CD4-positive, alpha-beta T cell treated with Interleukin-17A for 1 hour (primary cell): ENCODE measurements around the gene POLG.
A peak's percentile ranks its signal among the peaks of the same experiment; 100 is the strongest.

ENCODE experiments used
- DNase-seq: peaks from one replicate; pipeline ENCODE4 v3.0.0-alpha.2; 2020

Gene POLG

DNA sequence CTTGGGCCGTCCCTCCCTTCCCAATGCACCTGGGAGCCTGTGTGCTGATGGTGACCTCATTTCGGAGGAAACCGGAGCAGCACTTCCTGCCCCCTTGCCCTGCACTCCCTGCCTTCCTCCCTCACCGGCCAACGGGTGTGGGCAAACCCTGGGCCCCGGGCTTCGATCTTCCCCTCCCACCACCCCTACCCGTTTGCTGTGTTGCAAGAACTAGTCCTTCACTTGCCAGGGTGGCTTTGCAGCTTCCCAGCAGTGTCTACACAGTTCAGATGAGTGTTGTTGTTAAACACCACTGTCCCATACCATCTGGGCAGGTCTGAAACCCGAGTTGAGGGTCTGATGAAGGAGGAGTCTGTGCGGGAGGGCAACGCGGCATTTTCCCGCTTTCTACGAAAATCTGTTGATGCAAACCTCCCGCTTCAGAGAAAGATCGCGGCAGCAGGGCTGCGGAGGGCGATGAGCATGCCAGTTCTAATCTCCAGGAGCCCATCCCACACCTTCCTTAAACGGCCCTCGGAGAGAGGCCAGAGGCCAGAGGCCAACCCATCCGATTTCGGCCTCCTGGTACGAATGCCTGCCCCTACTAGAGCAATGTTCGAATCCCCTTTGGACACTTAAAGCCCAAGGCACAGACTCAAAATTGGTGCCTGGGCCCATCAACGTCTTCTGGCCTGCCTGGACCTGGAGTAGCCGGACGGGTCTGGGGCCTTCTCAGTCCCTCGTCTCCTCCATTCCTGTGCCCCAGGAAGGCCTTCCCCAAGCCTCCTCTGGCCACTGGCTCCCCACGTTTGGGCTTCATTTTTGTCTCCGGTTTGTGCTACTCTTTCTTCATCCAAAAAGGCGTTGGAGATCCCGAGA lies 35.7 kb upstream of the POLG start:
- DNase-seq = no peak

DNA sequence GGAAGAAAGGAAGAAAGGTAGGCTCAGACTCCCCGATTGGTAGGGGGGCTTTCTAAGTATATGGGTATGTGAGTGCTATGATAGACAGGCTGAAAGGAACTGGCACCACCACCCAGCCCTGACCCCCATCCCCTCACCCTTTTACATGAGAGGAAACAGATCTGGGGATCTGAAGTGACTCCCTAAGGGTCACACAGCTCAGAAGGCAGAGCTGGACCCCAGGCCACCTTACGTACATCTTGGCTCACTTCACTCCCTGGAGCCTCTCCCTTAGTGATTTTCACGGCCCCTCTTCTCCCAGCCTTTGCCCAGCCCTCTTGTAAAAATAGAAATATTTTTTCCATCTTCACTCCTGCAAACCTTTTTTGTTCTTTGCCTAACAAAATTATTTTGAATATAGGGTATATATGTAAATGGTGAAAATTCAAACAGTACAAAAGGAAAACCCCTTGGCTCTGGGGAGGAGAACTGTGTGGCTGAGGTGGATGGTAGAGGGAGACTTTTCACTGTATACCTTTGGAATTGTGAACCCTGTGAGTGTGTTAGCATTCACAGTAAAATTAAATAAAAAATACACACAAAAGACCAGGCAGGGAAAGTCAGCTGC lies 34.8 kb upstream of the POLG start:
- DNase-seq = no peak

- DNase-seq = no peak
Measured at GRCh38 chr15:89368566-89369223, 34.1 kb upstream of the POLG start.

DNA sequence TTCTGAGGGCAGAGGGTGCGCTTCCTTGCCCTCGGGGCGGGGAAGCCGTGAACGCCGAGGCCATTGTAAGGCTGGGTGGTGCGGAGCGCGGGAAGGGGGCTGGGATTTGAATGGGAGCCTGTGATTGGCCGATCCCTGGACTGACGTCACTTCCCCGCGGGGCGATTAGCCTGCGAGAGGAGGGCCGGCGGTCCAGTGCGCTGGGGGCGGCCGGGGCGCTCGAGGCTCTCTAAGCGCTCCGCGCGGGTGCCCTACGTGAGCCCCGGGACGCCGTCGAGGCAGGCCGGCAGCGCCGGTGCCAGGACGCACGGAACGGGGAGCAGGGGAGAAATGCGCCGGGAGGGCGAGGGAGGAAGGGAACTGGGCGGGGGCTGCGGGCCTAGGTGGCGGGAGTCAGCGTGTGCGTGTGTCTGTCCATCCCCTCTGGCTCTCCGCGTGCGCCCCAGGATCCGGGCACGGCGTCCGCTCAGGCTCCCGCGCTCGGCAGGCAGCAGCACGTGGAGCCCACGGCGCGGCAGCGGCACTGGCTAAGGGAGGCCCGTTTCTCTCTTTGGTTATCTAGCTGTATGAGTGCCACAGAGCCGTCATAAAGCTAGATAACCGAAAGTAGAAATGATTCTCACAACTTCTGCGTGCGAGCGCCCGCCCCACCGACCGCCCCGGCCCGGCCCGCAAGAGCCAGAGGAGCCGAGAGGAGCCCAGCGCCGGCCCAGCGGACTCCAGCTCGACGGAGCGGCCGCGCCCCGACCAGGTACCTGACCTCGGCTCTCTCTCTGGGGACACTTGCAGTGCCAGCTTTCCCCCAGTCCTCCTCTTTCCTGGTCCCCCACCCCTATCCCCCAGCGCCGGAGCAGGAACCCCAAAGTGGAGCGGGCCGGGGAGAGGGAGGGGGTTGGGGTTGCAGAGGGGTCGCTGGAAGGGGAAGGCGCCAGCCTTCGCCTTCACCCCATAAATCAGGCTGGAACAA lies 33.1 kb upstream of the POLG start:
- DNase-seq = peak; percentile 13

- DNase-seq = no peak
Measured at GRCh38 chr15:89366656-89367393, 32.2 kb upstream of the POLG start.

- DNase-seq = no peak
Measured at GRCh38 chr15:89365462-89366065, 30.9 kb upstream of the POLG start.

- DNase-seq = no peak
Measured at GRCh38 chr15:89364741-89365450, 30.3 kb upstream of the POLG start.

GRCh38 chr15:89364341-89364740 lies 29.7 kb upstream of the POLG start:
- no peak for DNase-seq

DNA sequence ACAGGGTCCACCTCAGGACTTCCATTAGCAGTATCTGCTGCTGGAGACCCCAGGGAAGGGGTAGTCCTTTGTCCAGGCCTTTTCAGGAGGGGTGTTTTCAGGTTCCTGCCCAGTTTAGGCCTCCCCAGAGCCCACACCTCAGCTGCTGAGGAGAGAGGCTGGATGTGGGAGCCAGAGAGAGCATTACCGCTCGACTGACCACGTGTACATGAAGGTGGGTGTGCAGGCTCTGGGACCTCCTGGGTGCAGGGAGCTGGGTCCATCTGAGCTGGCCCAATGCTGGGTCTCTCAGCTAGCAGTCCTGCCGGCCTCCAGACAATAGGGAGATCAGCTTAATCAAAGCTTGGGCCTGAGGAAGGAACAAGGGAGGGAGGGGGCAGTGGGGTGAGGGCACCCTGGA lies 29.1 kb upstream of the POLG start:
- no peak for DNase-seq

- no peak for DNase-seq
Measured at GRCh38 chr15:89363133-89363532, 28.5 kb upstream of the POLG start.

GRCh38 chr15:89362203-89363101 lies 27.8 kb upstream of the POLG start:
- no peak for DNase-seq

GRCh38 chr15:89361451-89362202 lies 27.0 kb upstream of the POLG start:
- peak; percentile 56 for DNase-seq

GRCh38 chr15:89360294-89360971 lies 25.8 kb upstream of the POLG start:
- no peak for DNase-seq

- no peak for DNase-seq
Measured at GRCh38 chr15:89359471-89360293, 25.1 kb upstream of the POLG start.

DNA sequence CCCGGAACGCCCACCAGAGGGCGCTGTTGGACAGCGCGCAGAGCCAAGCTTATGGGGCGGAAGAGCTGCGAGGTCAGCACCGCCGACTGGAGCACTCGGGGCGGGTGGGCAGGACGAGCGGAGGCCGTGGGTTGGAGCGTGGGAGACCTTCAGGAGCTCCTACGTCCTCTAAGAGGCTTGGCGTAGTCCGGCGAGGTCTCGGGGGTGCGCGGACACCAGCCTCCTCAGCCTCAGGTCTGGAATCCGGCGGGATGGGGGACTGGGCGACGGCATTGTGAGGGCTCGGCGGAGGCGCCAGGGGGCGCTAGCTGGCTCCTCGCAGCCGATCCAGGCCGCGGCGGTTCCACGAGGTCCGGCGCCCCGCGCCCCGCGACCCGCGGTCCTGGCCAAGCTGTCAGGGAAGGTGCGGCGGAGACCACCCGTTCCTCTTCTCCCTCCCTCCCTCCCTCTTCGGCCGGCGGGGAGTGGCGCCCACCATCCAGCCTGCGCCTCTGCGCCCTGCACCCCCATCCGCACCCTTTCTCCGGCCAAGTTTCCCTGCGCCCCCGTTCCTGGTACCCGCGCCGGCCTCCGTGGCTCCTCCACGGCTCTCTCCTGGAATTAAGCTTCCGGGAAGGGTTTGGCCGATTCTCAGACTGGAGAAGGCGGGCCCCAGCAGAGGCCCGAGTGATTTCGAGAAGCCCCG lies 24.3 kb upstream of the POLG start:
- DNase-seq = peak; percentile 85

DNA sequence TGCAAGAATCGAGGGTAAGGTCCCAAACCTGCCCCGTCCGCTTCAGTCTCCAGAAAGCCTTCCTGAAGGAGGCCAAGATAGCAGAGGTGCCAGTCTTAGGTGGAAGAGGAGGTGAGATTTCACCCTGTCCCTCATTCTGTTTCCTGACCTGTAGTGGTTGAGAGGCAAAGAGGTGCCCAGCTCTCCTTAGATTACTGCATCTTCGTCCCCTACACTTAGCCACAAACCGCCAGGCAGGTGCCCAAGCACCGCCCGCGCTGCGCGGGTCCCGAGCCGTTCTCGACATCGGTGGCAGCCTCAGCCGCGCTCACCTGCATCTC lies 23.8 kb upstream of the POLG start:
- no peak for DNase-seq
